HG03521 (cell line): ENCODE data around the gene FRS2.
"Not testable (repeated sequence)": the region's sequence is repeated elsewhere in the genome, so short reads cannot be mapped to it uniquely, and the experiment has no call there.

Experiments
- ATAC-seq: cut with Tn5 transposase; IDR thresholded peaks from one replicate; pipeline ENCODE4 v1.9.1; 2021; ENCODE audit warnings: mild to moderate bottlenecking, moderate library complexity; ENCODE audit not compliant: unreplicated experiment

FRS2 gene

GRCh38 chr12:69470189-69471075 is at the start of gene FRS2:
FRS2 (plus strand) TSS chr12:69470388; CDS start chr12:69569031, 98,643 bp downstream.
- peak; percentile 97 for ATAC-seq

GRCh38 chr12:69421548-69421947 is 48.6 kb upstream of the FRS2 start:
- ATAC-seq, result no peak

- ATAC-seq, result no peak
These were observed 46.9 kb upstream of the FRS2 start for GRCh38 chr12:69423037-69423905.

- no peak for ATAC-seq
These were observed 44.8 kb upstream of the FRS2 start for GRCh38 chr12:69425417-69425816.

- no peak for ATAC-seq
These were observed 41.7 kb upstream of the FRS2 start for GRCh38 chr12:69428351-69429073.

GRCh38 chr12:69430942-69431590 is 39.1 kb upstream of the FRS2 start:
- ATAC-seq, result no peak

- ATAC-seq, result no peak
These were observed 38.5 kb upstream of the FRS2 start for GRCh38 chr12:69431591-69432222.

- ATAC-seq, result no peak
These were observed 36.5 kb upstream of the FRS2 start for GRCh38 chr12:69433653-69434052.

GRCh38 chr12:69435644-69436043 is 34.5 kb upstream of the FRS2 start:
- no peak for ATAC-seq

GRCh38 chr12:69437073-69437472 is 33.1 kb upstream of the FRS2 start:
- ATAC-seq, result no peak

- no peak for ATAC-seq
These were observed 31.6 kb upstream of the FRS2 start for GRCh38 chr12:69438539-69438938.

GRCh38 chr12:69440016-69440415 is 30.2 kb upstream of the FRS2 start:
- ATAC-seq, result no peak

GRCh38 chr12:69440886-69441285 is 29.3 kb upstream of the FRS2 start:
- ATAC-seq, result no peak

GRCh38 chr12:69442894-69443293 is 27.3 kb upstream of the FRS2 start:
- ATAC-seq, result no peak

GRCh38 chr12:69443916-69444315 is 26.3 kb upstream of the FRS2 start:
- ATAC-seq, result no peak

- no peak for ATAC-seq
These were observed 22.3 kb upstream of the FRS2 start for GRCh38 chr12:69447892-69448291.

- ATAC-seq, result not testable (repeated sequence)
These were observed 17.5 kb upstream of the FRS2 start for GRCh38 chr12:69452598-69453132.

GRCh38 chr12:69456239-69456638 is 13.9 kb upstream of the FRS2 start:
- ATAC-seq, result no peak

GRCh38 chr12:69457433-69457832 is 12.8 kb upstream of the FRS2 start:
- ATAC-seq, result no peak

GRCh38 chr12:69459477-69459876 is 10.7 kb upstream of the FRS2 start:
- ATAC-seq, result no peak
